B cell (primary cell): ENCODE results near the gene SLC37A1.

Experiments used
- CTCF ChIP-seq: fragments of 200-600 bp; IDR thresholded peaks from one replicate; pipeline ENCODE4 v1.8.0; 2022; ENCODE audit warnings: antibody characterized with exemption, mild to moderate bottlenecking
- EZH2 ChIP-seq: IDR thresholded peaks from 2 replicates; pipeline ENCODE4 v1.6.1; 2012; ENCODE audit warnings: borderline replicate concordance, low read depth, mild to moderate bottlenecking, moderate library complexity, low read length; ENCODE audit not compliant: insufficient read depth, poor library complexity, severe bottlenecking

GRCh38 chr21:42465008-42465802 is 48.4 kb upstream of the SLC37A1 start:
- TF ChIP-seq CTCF = no peak
- TF ChIP-seq EZH2 = no peak
